ENCODE measurements around the gene SCO2.

The SCO2 gene

GRCh38 chr22:50489363-50490243, 35.8 kb downstream of the SCO2 start:
- DNase-seq: no peak

GRCh38 chr22:50488886-50489285, 36.5 kb downstream of the SCO2 start:
- no peak for DNase-seq

DNA sequence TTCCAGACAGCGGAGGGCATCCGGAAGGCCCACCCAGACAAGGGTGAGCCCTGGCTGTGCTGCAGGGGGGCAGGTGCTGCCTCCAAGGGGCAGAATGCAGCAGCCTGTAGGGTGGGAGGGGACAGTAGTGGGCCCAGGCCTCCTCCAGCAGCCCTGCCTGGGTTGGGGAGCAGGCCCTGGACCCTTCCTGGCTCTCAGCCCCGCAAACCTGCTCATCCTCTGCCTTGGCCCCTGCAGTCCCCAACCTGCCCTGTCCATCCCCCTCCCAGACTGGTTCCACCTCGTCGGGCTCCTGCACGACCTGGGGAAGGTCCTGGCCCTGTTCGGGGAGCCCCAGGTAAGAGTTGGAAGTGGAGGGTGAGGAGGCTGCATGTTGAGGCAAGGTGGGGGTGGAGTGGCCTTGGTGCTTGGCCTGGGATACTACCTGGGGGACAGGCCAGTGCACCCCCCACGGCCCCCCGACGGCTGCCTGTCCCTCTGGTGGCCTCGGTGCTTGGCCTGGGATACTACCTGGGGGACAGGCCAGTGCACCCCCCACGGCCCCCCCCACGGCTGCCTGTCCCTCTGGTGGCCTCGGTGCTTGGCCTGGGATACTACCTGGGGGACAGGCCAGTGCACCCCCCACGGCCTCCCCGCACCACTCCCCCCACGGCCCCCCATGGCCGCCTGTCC, 37.3 kb downstream of the SCO2 start:
- no peak for DNase-seq

DNA sequence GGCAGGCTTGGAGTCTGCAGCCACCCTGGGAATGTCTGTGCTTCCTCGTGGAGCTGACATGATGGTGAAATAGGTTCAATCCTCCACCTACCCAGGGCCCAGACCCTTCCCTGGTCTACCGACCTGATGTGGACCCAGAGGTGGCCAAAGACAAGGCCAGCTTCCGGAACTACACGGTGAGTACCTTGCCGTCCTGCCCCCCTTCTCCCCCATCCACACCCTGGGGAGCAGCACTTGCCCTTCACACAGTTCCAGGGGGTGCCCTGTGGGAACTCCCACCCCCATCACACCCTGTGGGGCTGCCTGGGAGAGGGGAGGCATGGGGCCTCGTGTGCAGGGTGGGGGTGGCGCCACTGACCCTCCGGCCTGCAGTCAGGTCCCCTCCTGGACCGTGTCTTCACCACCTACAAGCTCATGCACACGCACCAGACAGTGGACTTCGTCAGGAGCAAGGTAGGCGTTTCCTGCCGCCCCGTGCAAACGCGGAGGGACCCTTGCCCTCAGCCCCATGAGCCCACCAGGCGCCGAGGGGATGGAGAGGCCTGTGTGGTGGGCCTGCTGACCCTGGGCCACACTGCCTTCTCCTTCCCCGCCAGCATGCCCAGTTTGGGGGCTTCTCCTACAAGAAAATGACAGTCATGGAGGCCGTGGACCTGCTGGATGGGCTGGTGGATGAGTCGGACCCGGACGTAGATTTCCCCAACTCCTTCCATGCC, 38.0 kb downstream of the SCO2 start:
- DNase-seq: no peak

DNA sequence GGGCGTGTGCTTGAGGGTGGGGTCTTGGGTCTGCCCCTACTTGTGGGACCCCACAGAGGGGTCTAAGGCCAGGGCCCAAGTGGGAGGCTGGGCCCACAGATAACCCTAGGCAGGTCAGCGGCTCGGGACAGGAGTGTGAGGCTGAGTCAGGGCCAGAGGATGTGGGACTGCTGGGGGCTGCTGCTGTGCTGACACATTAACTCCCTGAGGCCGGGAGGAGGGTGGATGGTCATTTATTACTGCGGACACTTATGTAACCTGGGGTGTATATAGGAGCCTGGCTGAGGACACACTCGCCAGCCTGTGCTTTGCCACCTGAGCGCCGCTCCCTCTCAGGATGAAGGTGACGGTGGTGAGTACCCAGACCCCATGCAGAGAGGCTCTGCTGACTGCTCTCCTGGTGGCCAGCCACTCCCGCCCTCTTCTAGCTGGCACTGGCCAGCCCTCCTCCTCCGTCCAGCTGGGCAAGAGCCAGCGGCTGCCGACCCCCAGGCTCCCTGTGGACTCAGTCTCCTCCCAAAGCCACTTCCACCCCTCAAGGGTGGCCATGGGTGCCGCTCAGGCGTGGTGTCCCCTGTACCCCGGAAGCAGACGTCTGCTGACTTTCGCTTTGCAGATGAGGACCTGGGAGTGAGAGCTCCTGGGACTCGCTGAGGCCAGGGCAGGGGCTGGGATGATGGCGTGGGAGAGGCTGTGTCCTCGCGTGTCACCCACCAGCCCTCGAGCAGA, 38.7 kb downstream of the SCO2 start, which contains the start of gene MIOX:
MIOX (plus strand) TSS at position 299 of the 729 bp plus-strand sequence; CDS start at position 338, 39 bp downstream.
- no peak for DNase-seq

- no peak for DNase-seq
Measured at GRCh38 chr22:50485221-50486131, 39.9 kb downstream of the SCO2 start.

DNA sequence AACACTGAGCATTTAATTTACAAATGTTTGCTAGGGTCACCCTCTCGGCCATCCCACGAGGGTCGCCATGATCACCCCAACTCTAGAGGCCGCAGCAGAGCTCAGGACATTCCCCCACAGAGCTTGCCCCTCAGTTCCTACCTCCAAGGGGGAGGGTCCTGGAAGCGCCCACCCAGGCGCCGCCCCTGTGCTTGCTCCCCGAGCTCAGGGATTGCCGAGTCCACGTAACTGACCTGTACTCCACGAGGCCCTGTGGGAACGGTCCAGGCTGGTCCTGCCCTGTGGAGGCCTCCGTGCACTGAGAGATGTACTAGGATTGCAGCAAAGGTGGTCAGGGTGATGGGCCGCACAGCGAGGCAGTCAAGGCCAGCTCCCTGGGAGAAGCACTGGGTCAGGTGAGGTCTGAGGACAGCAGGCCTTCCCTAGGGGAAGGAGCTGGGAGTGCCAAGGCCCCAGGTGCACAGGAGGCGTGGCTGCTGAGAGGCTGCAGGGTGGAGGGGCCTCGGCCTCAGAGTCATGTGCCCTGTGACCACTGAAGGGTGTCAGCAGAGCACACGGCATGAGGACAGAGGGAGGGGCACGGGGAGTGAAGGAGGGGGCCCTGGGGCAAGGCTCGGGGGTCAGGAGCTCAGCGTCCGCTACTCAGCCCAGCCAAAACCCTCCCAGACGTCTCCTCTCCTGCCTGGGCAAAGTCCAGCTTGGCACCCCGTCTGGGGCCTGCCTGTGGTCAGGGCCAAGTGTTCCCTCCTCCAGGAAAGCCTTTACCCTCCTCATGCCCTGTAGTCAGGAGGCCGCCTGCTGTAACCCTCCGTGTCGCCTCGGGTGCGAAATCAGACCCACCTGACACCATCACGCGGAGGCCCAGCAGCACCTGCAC, 41.2 kb downstream of the SCO2 start:
- DNase-seq: no peak

- DNase-seq: no peak
Measured at GRCh38 chr22:50483556-50483955, 41.8 kb downstream of the SCO2 start.

GRCh38 chr22:50483106-50483505, 42.3 kb downstream of the SCO2 start:
- DNase-seq: no peak

DNA sequence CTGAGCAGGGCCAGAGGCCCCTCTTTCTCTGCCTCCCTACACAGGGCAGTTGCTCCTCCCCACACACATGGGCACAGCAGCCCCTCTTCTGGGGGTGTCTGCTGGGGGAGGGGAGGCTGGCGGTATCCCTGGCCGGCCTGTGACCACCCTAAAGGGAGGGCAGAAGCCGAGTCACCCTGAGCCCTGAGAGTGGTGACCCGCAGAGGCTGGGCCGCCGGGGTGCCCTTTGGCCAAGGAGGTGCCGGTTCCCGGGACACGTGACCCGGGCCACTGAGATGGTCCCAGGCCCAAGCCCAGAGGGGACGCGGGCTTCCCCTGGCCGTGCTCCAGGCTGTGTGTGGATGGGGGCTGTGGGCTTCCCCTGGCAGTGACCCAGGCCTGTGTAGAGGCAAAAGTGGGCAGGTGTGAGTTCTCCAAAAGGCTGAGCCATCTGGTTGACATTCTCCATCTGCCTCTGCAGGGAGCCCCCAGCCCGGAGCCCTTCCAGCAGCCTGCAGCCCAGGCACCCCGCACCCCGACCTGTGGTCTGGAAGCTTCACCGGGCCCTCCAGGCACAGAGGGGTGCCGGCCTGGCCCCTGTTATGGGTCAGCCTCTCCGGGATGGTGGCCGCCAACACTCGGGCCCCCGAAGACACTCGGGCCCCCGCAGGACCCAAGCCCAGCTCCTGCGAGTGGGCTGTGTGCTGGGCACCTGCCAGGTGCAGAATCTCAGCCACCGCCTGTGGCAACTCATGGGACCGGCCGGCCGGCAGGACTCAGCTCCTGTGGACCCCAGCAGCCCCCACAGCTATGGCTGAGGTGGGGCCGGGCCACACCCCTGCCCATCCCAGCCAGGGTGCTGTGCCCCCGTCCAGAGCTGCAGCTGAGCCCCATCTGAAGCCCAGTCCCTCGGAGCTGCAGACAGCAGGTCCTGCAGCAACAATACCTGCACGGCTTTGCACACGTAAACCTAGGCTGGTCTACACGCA, 43.0 kb downstream of the SCO2 start:
- DNase-seq: no peak

- peak; percentile 60 for DNase-seq
Measured at GRCh38 chr22:50481440-50482106, 43.8 kb downstream of the SCO2 start, which contains the start of gene ADM2. TSS of gene ADM2 (plus strand) at chr22:50481543. CDS start at chr22:50481848, 305 bp downstream.

DNA sequence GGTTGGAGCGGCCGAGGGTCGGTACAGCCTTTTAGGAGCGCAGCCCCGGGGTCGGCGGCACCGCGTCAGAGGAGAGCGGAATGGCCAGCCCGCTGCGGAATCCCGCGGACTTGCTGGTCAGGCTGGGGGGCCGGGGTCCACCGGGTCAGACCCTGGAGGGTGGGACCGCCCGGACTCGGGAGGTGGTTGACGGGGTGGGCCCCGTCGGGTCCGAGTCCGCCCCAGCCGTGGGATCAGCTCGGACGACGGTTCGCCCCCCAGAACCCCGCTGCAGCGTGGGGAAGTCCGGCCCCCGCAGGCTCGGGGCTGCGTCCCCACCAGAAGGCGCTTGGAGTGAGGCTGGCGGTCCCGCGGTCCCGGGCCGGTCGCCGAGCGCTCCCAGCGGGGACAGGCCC, 44.4 kb downstream of the SCO2 start:
- DNase-seq: no peak

DNA sequence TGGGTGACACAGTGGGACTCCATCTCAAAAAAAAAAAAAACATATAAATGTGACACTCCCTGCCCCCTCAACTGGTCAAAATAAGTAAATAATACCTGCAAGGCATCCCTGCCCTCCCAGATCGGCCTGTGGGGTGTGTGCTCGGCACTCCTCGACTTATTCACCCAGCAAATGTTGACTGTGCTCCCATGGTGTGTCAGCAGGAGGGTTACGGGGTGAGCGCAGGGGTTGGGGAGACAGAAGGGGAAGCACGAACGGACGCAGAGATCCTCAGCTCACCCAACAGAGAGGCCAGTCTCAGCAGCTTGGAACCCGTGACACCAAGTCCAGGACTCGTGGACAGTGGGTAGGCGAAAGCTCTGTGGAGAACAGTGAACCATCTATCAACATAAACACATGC, 45.7 kb downstream of the SCO2 start:
- no peak for DNase-seq

DNA sequence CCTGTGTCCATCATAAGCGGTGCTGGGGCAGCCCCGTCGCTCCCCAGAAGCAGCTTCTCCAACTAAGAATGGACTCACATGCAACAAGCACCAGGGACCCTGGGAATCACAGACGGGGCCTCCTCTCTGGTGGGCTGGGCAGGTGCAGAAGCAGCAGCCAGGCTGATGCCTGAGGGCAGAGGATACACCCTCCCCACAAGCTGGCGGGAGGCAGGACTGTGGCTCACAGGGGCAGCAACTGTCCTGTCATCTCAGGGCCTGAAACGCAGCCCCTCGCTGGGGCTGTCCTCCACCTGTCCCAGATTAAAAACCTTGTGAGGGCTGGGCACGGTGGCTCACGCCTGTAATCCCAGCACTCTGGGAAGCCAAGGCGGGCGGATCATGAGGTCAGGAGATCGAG, 47.5 kb downstream of the SCO2 start:
- no peak for DNase-seq

DNA sequence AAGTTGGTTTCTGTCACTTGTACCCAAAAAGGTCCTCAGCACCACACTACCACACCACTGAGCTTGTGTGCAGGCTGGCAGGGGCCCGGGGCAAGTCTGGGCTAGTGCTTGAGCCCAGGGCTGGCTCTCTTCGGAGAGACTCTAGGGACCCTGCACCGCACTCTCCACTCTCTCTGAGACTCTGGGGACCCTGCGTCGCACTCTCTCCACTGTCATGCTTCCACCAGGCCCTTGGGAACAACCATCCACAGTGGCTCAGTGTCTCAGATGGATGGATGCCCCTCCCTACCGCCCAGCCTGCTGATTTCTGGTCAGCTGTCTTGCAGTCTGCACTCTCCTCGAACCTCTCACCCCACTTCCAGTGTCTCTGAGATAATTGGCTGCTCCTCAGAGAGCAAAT, 48.5 kb downstream of the SCO2 start:
- DNase-seq: no peak

DNA sequence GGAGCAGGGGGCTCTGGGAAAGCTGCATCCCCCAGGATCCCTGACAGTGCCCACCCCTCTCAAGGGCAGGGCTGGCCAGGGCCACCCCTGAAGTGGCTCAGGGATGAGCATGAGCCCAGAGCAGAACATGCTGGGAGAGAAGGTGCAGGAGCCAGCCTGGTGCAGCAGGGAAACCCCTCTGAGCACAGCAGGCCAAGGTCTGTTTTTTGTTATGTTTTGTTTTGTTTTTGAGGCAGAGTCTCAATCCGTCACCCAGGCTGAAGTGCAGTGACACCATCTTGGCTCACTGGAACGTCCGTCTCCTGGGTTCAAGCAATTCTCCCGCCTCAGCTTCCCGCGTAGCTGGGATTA, 49.8 kb downstream of the SCO2 start:
- no peak for DNase-seq

DNA sequence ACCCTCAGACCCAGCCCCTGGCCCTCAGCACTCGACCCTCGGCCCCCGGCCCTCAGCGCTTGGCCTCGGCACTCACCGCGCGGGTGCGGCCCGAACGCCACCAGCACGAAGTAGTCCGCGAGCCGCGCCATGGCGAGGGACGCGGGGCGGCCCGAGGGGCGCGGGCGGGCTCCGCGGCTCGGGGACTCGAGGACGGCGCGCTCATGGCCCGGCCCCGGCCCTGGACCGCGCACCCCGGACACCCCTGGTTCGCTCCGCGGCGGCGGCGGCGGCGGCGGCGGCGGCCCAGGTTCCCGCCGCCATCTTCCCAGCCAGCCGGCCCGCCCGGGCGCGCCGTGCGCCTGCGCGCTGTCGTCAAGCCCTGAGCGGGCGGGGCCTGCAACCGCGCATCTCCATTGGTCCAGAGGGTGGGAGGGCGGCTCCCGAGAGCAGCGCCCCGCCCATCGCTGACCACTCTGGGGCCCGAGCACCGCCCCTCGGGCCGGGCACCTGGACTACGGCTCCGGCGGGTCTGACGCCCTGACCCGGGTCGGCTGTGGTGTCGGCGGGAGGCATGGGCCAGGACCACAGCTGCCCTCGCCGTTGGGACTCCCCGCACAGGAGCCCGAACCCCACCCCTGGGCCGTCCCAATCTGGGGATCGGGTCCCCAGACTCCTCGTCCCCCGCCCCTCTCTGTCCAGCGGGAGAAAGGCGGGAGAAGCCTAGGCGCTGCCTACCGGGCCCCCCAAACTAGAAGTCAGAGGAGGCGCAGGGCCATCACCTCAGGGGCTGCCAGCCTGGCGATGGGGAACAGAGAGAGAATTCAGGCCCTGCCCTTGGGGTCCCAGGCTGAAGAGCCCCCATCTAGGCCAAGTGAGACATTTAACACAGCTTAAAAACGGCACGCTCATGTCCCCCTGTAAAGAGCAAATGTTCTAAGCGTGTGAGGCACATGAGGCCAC, 50.4 kb downstream of the SCO2 start, which contains the start of gene SBF1:
SBF1 (minus strand) TSS at position 326 of the 942 bp plus-strand sequence; CDS start at position 131, 195 bp downstream.
- peak; percentile 88 for DNase-seq

All from CD4-positive, alpha-beta T cell treated with Interleukin-15 for 1 hour (primary cell).